Panc1 (cell line): ENCODE measurements around the gene AP5Z1. TPM values are rescaled to one million over a fixed set of nuclear protein-coding genes. Genes with fewer than 3 reads are reported as not detected.

ENCODE experiments used
- ATAC-seq: fragments of 200-7000 bp; cut with Tn5 transposase; 2 replicates; pipeline ENCODE4 v1.9.1; 2020; ENCODE audit warnings: mild to moderate bottlenecking, moderate library complexity
- BruUV-seq: library from RNA; stranded (reverse); fragments of 400-500 nt; replicated peaks from 2 replicates; lab custom pipeline; 2021; lab: Mats Ljungman, UMichigan
- CTCF ChIA-PET: fragments of 300-600 bp; sonication (Branson Sonifier 250); formaldehyde crosslinking; loops from one replicate; lab custom pipeline; 2022; ENCODE audit warnings: antibody characterized with exemption; lab: Charles Lee
- POLR2A ChIA-PET: fragments of 300-600 bp; sonication (Branson Sonifier 250); formaldehyde crosslinking; loops from one replicate; lab custom pipeline; 2022; ENCODE audit warnings: antibody characterized with exemption; lab: Charles Lee
- DNase-seq: peaks from one replicate; pipeline ENCODE4 v3.0.0-alpha.2; 2010; ENCODE audit warnings: low read depth, low spot score
- H3K27ac ChIP-seq: 2 replicates; pipeline ENCODE4 v1.5.1; 2011; ENCODE audit warnings: mild to moderate bottlenecking, low read length, inconsistent platforms
- H3K27me3 ChIP-seq: fragments of 200-500 bp; sonication (Bioruptor generic); 2 replicates; pipeline ENCODE4 v1.6.0; 2014; ENCODE audit warnings: low read length, inconsistent platforms; ENCODE audit not compliant: control insufficient read depth, insufficient read depth
- H3K36me3 ChIP-seq: fragments of 200-500 bp; sonication (Bioruptor generic); 2 replicates; pipeline ENCODE4 v1.5.1; 2014; ENCODE audit warnings: inconsistent platforms, mild to moderate bottlenecking, low read length, moderate library complexity; ENCODE audit not compliant: control insufficient read depth, insufficient read depth
- H3K4me1 ChIP-seq: 2 replicates; pipeline ENCODE4 v1.5.1; 2011; ENCODE audit warnings: inconsistent platforms, mild to moderate bottlenecking, low read length, moderate library complexity; ENCODE audit not compliant: control insufficient read depth, insufficient read depth
- H3K4me3 ChIP-seq, 2 experiments: 2 replicates each; pipeline ENCODE4 v1.5.1; 2011 to 2012; ENCODE audit warnings: low read depth in 2 of 2, low read length in 2 of 2, mild to moderate bottlenecking in 2 of 2, inconsistent platforms in 1 of 2, moderate library complexity in 1 of 2
- H3K9me3 ChIP-seq: fragments of 200-500 bp; sonication (Bioruptor generic); 2 replicates; pipeline ENCODE4 v1.5.1; 2014; ENCODE audit warnings: low read depth, mild to moderate bottlenecking, inconsistent platforms, low read length, moderate library complexity; ENCODE audit not compliant: control insufficient read depth, insufficient read depth
- POLR2AphosphoS5 ChIP-seq: IDR thresholded peaks from 2 replicates; pipeline ENCODE4 v1.6.1; 2012; ENCODE audit warnings: mild to moderate bottlenecking, low read depth, low read length, moderate library complexity
- SIN3A ChIP-seq: IDR thresholded peaks from 2 replicates; pipeline ENCODE4 v1.6.1; 2012; ENCODE audit warnings: low read depth, mild to moderate bottlenecking, low read length, moderate library complexity, borderline replicate concordance; ENCODE audit not compliant: insufficient read depth
- TCF7L2 ChIP-seq: IDR thresholded peaks from 2 replicates; pipeline ENCODE4 v1.6.1; 2011; ENCODE audit warnings: mild to moderate bottlenecking, low read depth, low read length, inconsistent platforms
- in situ Hi-C: cut with HindIII; loops from 2 replicates; pipeline ENCODE4 v1.10.0; 2016; ENCODE audit warnings: low sequenced_read_pairs, low pct_unique_long_range_greater_than_20kb
- intact Hi-C: fragments of 100-400 bp; cut with micrococcal nuclease; formaldehyde crosslinking; loops from one replicate; pipeline ENCODE4 v1.10.0; 2022; ENCODE audit not compliant: unreplicated experiment
- total RNA-seq: library from RNA; stranded (reverse); gene quantifications from one replicate; pipeline ENCODE4 v1.2.1, GENCODE V29; 2021; ENCODE audit not compliant: unreplicated experiment
- TF ChIP-seq, protein P1 (sequence below), 2 experiments: IDR thresholded peaks; 2 replicates each; pipeline ENCODE4 v1.6.1; 2011 to 2012; ENCODE audit warnings: low read depth in 2 of 2, control low read depth in 1 of 2, low read length in 1 of 2, mild to moderate bottlenecking in 1 of 2, moderate library complexity in 1 of 2; ENCODE audit not compliant: insufficient read depth in 1 of 2
- TF ChIP-seq, protein P2 (sequence below): fragments of 450-650 bp; IDR thresholded peaks from 2 replicates; pipeline ENCODE4 v1.5.1; 2017; ENCODE audit warnings: mild to moderate bottlenecking

Gene AP5Z1
- total RNA-seq, 1 experiment from 2014 or later, result 100.0 TPM

- DNase-seq (no peak), ATAC-seq (no peak)
- TF ChIP-seq, protein P1, sequence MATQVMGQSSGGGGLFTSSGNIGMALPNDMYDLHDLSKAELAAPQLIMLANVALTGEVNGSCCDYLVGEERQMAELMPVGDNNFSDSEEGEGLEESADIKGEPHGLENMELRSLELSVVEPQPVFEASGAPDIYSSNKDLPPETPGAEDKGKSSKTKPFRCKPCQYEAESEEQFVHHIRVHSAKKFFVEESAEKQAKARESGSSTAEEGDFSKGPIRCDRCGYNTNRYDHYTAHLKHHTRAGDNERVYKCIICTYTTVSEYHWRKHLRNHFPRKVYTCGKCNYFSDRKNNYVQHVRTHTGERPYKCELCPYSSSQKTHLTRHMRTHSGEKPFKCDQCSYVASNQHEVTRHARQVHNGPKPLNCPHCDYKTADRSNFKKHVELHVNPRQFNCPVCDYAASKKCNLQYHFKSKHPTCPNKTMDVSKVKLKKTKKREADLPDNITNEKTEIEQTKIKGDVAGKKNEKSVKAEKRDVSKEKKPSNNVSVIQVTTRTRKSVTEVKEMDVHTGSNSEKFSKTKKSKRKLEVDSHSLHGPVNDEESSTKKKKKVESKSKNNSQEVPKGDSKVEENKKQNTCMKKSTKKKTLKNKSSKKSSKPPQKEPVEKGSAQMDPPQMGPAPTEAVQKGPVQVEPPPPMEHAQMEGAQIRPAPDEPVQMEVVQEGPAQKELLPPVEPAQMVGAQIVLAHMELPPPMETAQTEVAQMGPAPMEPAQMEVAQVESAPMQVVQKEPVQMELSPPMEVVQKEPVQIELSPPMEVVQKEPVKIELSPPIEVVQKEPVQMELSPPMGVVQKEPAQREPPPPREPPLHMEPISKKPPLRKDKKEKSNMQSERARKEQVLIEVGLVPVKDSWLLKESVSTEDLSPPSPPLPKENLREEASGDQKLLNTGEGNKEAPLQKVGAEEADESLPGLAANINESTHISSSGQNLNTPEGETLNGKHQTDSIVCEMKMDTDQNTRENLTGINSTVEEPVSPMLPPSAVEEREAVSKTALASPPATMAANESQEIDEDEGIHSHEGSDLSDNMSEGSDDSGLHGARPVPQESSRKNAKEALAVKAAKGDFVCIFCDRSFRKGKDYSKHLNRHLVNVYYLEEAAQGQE (IDR thresholded peaks at IDR 0.05; ENCODE audit: insufficient read depth in 1 of 2, low read depth in 2 of 2, low read length in 1 of 2), result no peak
- TF ChIP-seq, protein P2, sequence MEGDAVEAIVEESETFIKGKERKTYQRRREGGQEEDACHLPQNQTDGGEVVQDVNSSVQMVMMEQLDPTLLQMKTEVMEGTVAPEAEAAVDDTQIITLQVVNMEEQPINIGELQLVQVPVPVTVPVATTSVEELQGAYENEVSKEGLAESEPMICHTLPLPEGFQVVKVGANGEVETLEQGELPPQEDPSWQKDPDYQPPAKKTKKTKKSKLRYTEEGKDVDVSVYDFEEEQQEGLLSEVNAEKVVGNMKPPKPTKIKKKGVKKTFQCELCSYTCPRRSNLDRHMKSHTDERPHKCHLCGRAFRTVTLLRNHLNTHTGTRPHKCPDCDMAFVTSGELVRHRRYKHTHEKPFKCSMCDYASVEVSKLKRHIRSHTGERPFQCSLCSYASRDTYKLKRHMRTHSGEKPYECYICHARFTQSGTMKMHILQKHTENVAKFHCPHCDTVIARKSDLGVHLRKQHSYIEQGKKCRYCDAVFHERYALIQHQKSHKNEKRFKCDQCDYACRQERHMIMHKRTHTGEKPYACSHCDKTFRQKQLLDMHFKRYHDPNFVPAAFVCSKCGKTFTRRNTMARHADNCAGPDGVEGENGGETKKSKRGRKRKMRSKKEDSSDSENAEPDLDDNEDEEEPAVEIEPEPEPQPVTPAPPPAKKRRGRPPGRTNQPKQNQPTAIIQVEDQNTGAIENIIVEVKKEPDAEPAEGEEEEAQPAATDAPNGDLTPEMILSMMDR, result no peak
- TF ChIP-seq TCF7L2 (no peak), SIN3A (no peak), POLR2AphosphoS5 (no peak)
- in situ Hi-C loops, result no loop called here
- Histone ChIP-seq H3K9me3 (no peaks in the 10 kb centered on the region), H3K36me3 (no peaks in the 10 kb centered on the region), H3K4me3 (no peak overlapping the region), H3K27ac (no peak overlapping the region), H3K27me3 (no peaks in the 10 kb centered on the region), H3K4me1 (peaks cover 10% of the 10 kb centered on the region)
- intact Hi-C loops, result no loop called here
- ChIA-PET CTCF (no interaction called here), POLR2A (interaction anchor here (0.5 kb wide), 1 partner anchor 1662 kb away, joined by 3 read pairs; no protein-coding TSS in a partner anchor)
- BruUV-seq, result no TSS peak
Observed at GRCh38 chr7:4733936-4734528, 41.4 kb upstream of the AP5Z1 start.

DNA sequence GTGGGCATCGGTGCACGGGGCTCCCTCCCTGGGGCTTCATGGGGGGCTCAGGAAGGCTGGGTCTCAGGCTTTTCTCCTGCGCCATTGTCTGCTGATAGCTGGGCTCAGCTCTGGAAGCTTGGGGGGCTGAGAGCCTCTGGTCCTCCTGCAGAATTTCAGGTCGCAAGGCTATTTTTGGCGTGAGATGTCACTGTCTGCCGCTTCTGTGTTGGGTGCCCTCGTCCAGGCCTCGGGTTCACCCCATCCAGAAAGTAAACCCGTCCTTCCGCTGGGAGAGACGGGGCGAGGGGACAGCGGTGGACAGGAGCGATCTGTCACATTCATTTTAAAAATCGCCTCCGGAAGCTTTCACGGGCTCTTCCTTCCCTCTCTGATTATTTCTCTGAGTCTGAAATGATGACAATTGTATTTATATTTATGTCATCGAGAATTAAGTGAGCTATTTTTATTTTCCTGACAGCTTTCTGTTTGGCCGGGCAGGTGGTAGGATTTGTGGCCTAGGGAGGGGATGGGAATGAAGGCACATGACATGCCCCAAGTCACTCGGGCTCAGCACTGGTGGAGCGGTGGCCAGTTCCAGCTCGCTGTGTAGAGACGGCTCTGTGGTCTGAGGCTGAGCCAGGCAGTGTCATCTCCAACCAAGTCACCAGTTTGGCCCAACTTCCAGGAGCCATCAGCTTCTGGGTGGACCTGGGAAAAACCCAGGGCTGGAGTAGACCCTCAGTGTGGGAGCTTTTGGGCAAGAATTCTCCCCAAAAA is 40.7 kb upstream of the AP5Z1 start:
- no peaks in the 10 kb centered on the region for H3K36me3 ChIP-seq
- DNase-seq (no peak), ATAC-seq (no peak)
- ChIA-PET POLR2A (no interaction called here), CTCF (interaction anchor here (0.6 kb wide), 1 partner anchor 15 kb away, joined by 4 read pairs; no protein-coding TSS in a partner anchor)
- H3K4me1 ChIP-seq, result peaks cover 17% of the 10 kb centered on the region
- no peak overlapping the region for H3K27ac ChIP-seq
- TF ChIP-seq TCF7L2, result no peak
- no peak for TF ChIP-seq SIN3A
- no peak for TF ChIP-seq POLR2AphosphoS5
- TF ChIP-seq, protein P1 (IDR thresholded peaks at IDR 0.05; ENCODE audit: insufficient read depth in 1 of 2, low read depth in 2 of 2, low read length in 1 of 2), result no peak
- TF ChIP-seq, protein P2, result no peak
- no peaks in the 10 kb centered on the region for H3K27me3 ChIP-seq
- H3K9me3 ChIP-seq, result no peaks in the 10 kb centered on the region
- H3K4me3 ChIP-seq, result no peak overlapping the region
- intact Hi-C loops, result no loop called here
- no TSS peak for BruUV-seq
- in situ Hi-C loops, result no loop called here
